ENCODE results near the gene ATP6AP1.
A peak's percentile ranks its signal among the peaks of the same experiment; 100 is the strongest.
"Not testable (repeated sequence)": the region's sequence is repeated elsewhere in the genome, so short reads cannot be mapped to it uniquely, and the experiment has no call there.

Gene ATP6AP1

GRCh38 chrX:154428176-154429171, at the start of gene ATP6AP1:
ATP6AP1 (plus strand) TSS chrX:154428677; CDS start chrX:154428693, 16 bp downstream.
- peak; percentile 70 to 84 for DNase-seq (ENCODE audit: low read depth in 2 of 2)

- DNase-seq (ENCODE audit: low read depth in 2 of 2), result peak; percentile 90 to 92
Observed at GRCh38 chrX:154378799-154379568, 49.5 kb upstream of the ATP6AP1 start, which contains the start of gene EMD. EMD (plus strand) TSS chrX:154379295; CDS start chrX:154379485, 190 bp downstream.

GRCh38 chrX:154379569-154379951, 48.9 kb upstream of the ATP6AP1 start:
- no peak for DNase-seq (ENCODE audit: low read depth in 2 of 2)

- DNase-seq (ENCODE audit: low read depth in 2 of 2), result no peak
Observed at GRCh38 chrX:154380153-154380552, 48.3 kb upstream of the ATP6AP1 start.

GRCh38 chrX:154380787-154381186, 47.7 kb upstream of the ATP6AP1 start:
- DNase-seq (ENCODE audit: low read depth in 2 of 2), result no peak

GRCh38 chrX:154381271-154381670, 47.2 kb upstream of the ATP6AP1 start:
- no peak for DNase-seq (ENCODE audit: low read depth in 2 of 2)

GRCh38 chrX:154382483-154383069, 45.9 kb upstream of the ATP6AP1 start:
- no peak for DNase-seq (ENCODE audit: low read depth in 2 of 2)

GRCh38 chrX:154383359-154384283, 44.9 kb upstream of the ATP6AP1 start:
- no peak for DNase-seq (ENCODE audit: low read depth in 2 of 2)

- DNase-seq (ENCODE audit: low read depth in 2 of 2), result no peak
Observed at GRCh38 chrX:154384284-154384892, 44.1 kb upstream of the ATP6AP1 start.

GRCh38 chrX:154388094-154388493, 40.4 kb upstream of the ATP6AP1 start:
- DNase-seq (ENCODE audit: low read depth in 2 of 2), result not testable (repeated sequence)

- not testable (repeated sequence) for DNase-seq (ENCODE audit: low read depth in 2 of 2)
Observed at GRCh38 chrX:154388649-154389048, 39.8 kb upstream of the ATP6AP1 start.

- DNase-seq (ENCODE audit: low read depth in 2 of 2), result not testable (repeated sequence)
Observed at GRCh38 chrX:154389812-154390747, 38.4 kb upstream of the ATP6AP1 start.

- DNase-seq (ENCODE audit: low read depth in 2 of 2), result not testable (repeated sequence)
Observed at GRCh38 chrX:154396363-154396762, 32.1 kb upstream of the ATP6AP1 start.

GRCh38 chrX:154396973-154397887, 31.2 kb upstream of the ATP6AP1 start:
- DNase-seq (ENCODE audit: low read depth in 2 of 2), result peak; percentile 52 to 64

GRCh38 chrX:154397888-154398667, 30.4 kb upstream of the ATP6AP1 start, which contains the start of gene RPL10:
RPL10 (plus strand) TSS chrX:154398377; CDS start chrX:154398520, 143 bp downstream.
- peak; percentile 81 to 82 for DNase-seq (ENCODE audit: low read depth in 2 of 2)

GRCh38 chrX:154398668-154399526, 29.6 kb upstream of the ATP6AP1 start:
- DNase-seq (ENCODE audit: low read depth in 2 of 2), result peak; percentile 50 to 65
